GM18499 (cell line): Measurements from ENCODE around the gene ACOT2.

Experiments
- ATAC-seq: cut with Tn5 transposase; IDR thresholded peaks from one replicate; pipeline ENCODE4 v1.9.1; 2021; ENCODE audit warnings: moderate number of reproducible peaks; ENCODE audit not compliant: insufficient read depth, unreplicated experiment

ACOT2 gene

DNA sequence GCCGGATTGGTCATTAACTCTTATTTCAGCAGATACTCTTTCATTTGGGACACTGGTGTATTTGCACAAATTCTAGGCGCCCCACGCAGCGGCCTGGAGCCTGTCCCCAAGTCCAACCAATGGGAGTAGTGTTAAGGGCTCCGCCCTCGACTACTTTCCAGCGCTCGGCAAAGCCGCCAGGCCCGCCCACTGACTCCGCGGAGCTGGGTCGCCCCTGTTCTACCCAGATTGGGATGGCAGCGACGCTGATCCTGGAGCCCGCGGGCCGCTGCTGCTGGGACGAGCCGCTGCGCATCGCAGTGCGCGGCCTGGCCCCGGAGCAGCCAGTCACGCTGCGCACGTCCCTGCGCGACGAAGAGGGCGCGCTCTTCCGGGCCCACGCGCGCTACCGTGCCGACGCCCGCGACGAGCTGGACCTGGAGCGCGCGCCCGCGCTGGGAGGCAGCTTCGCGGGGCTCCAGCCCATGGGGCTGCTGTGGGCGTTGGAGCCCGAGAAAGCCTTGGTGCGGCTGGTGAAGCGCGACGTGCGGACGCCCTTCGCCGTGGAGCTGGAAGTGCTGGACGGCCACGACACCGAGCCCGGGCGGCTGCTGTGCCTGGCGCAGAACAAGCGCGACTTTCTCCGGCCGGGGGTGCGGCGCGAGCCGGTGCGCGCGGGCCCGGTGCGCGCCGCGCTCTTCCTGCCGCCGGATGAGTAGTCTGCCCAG, 43.5 kb downstream of the ACOT2 start, which contains the start of gene ACOT6:
Gene ACOT6 (plus strand): TSS at position 179 of the 707 bp plus-strand sequence. CDS start 55 bp downstream, at position 234.
- ATAC-seq = no peak

GRCh38 chr14:73613046-73613383, 44.0 kb downstream of the ACOT2 start:
- no peak for ATAC-seq

- ATAC-seq = no peak
Observed at GRCh38 chr14:73613419-73613963, 44.5 kb downstream of the ACOT2 start.

DNA sequence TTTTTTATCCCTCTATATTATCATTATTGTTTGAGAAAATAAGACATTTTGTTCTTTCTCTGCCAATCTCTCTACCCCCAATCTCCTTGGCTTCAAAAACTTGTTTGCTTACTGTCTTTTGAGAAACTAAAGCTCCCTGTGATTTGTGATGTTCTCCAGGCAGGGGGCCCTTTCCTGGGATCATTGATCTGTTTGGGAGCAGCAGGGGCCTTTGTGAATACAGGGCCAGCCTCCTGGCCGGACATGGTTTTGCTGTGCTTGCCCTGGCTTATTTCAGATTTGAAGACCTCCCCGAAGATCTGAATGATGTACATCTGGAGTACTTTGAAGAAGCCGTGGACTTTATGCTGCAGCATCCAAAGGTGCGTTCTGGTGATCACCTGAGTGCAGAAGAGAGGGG, 47.8 kb downstream of the ACOT2 start:
- no peak for ATAC-seq

- ATAC-seq = no peak
Observed at GRCh38 chr14:73619524-73619923, 50.5 kb downstream of the ACOT2 start.

- no peak for ATAC-seq
Observed at GRCh38 chr14:73620268-73620667, 51.3 kb downstream of the ACOT2 start.

- no peak for ATAC-seq
Observed at GRCh38 chr14:73623504-73624054, 54.6 kb downstream of the ACOT2 start.
